GM13977 (cell line): ENCODE measurements around the gene KLHL17.
A peak's percentile ranks its signal among the peaks of the same experiment; 100 is the strongest.

Experiments
- DNase-seq: peaks from one replicate; pipeline ENCODE4 v3.0.0; 2012; ENCODE audit warnings: low spot score
- in situ Hi-C: fragments of 300-500 bp; cut with MboI; formaldehyde crosslinking; loops from one replicate; pipeline ENCODE4 v1.12.0; 2022; ENCODE audit warnings: low sequenced_read_pairs, low pct_unique_long_range_greater_than_20kb, mixed read lengths, inconsistent platforms; ENCODE audit not compliant: unreplicated experiment
- TF ChIP-seq, protein P1 (sequence below): IDR thresholded peaks from 2 replicates; pipeline ENCODE4 v1.5.1; 2012; ENCODE audit warnings: mild to moderate bottlenecking, control low read depth; ENCODE audit not compliant: insufficient read depth; ENCODE audit errors: extremely low read depth, missing control alignments

Gene KLHL17

DNA sequence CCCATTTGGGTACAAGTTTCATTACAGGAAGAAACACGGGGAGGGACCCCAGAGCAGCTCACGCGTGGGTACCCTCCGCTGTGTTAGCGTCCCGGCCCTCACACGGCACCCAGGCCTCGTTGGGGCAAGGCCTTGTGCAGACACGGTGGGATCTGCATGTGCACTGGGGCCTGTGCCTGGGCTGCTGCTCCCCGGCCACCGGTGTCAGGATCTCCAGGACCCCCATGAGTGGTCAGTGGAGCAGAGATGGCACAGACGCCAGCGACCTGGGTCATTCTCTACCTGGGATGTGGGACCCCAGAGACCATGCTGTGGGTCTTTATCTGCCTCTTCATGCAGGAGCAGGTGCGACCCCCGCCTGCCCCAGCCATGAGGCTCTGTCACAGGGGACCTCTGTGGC, 42.0 kb upstream of the KLHL17 start:
- in situ Hi-C loops = no loop called here
- DNase-seq = no peak
- TF ChIP-seq, protein P1, sequence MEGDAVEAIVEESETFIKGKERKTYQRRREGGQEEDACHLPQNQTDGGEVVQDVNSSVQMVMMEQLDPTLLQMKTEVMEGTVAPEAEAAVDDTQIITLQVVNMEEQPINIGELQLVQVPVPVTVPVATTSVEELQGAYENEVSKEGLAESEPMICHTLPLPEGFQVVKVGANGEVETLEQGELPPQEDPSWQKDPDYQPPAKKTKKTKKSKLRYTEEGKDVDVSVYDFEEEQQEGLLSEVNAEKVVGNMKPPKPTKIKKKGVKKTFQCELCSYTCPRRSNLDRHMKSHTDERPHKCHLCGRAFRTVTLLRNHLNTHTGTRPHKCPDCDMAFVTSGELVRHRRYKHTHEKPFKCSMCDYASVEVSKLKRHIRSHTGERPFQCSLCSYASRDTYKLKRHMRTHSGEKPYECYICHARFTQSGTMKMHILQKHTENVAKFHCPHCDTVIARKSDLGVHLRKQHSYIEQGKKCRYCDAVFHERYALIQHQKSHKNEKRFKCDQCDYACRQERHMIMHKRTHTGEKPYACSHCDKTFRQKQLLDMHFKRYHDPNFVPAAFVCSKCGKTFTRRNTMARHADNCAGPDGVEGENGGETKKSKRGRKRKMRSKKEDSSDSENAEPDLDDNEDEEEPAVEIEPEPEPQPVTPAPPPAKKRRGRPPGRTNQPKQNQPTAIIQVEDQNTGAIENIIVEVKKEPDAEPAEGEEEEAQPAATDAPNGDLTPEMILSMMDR = no peak

DNA sequence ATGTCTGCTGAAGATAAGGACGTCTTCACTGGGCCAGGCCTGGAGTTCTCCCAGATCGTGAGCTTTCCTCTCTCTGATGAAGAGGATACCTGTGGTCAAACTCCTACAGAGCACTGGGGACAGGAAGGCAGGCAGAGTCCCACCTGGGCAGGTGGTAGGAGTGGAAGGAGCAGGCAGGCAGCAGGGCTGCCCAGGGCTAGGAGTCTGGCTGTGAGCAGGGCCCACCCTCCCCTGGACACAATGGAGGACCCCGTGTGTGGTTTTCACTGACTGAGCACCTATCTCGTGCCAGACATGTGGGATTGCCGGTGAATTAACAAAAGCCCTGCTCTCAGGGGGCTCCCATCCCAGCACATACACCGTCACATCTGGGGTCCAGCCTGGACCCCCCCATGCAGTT, 41.5 kb upstream of the KLHL17 start:
- in situ Hi-C loops = no loop called here
- DNase-seq = no peak
- TF ChIP-seq, protein P1 = no peak

DNA sequence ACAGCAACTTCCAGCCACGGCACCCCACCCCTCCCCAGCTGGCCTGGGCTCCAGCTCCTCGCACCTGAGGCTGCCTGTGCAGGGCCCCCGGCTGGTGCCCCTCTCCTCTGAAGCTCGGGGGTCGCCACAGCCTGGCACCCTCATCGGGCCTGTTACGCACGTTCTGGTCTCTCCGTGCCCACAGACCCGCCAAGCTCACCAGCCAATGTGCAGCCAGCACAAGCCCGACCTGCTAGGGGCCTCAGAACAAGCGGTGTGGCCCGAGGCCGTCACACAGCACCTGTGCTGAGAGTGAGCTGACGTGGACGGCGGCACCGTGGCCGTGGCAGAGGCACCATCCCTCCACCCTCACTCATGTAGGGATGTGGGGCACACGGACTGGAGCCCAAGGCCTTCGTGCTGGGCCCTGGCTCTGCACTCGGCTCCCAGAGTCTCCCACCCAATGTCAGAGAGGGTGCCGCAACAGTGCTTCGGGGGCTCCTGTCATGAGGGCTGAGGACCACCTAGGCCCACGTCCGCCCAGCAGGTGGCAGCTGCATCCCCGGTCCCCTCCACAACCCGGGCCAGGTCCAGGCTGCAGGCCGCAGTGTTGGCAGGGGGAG, 41.0 kb upstream of the KLHL17 start:
- DNase-seq = no peak
- in situ Hi-C loops = no loop called here
- TF ChIP-seq, protein P1 = no peak

DNA sequence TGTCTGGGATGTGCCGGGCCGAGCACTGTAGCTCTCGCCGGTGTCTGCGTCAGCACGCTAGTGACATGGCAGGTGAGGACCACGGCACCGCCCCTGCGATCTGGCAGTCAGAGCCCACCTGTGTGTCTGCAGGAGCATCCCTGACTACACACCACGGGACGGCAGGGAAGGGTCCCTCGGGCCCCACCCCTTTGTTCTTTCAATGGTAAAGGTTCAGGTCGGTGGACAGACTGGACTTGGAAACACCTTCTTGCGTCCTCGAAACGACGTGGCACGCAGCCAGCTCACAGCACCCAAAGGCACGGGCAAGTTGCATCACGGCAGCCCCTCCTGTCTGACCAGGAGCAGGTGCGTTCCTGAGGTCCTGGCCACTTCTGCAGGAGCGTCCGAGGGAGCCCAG, 40.4 kb upstream of the KLHL17 start:
- TF ChIP-seq, protein P1 = no peak

DNA sequence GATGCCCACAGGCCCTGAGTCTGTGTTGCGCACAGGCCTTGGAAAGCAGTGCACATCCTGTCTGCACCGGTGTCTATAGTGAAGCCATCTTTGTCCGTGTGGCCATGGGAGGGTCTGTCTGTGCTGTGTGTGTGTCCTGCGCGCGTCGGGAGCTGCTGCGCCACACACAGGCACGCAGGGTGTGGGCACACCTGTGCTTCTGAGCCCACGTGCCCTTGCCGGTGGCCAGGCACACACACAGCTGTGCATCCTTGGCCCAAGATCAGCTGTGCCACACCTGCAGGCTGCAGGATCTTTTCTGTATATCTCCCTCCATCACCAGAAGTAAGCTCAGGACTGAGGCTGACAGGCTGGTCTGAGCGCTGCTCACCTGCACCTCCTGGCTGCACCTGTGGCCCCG, 39.9 kb upstream of the KLHL17 start:
- in situ Hi-C loops = no loop called here
- no peak for DNase-seq
- TF ChIP-seq, protein P1 = no peak

More for the DNA sequence above, 40.4 kb upstream of the KLHL17 start:
- DNase-seq = no peak
- in situ Hi-C loops = no loop called here

DNA sequence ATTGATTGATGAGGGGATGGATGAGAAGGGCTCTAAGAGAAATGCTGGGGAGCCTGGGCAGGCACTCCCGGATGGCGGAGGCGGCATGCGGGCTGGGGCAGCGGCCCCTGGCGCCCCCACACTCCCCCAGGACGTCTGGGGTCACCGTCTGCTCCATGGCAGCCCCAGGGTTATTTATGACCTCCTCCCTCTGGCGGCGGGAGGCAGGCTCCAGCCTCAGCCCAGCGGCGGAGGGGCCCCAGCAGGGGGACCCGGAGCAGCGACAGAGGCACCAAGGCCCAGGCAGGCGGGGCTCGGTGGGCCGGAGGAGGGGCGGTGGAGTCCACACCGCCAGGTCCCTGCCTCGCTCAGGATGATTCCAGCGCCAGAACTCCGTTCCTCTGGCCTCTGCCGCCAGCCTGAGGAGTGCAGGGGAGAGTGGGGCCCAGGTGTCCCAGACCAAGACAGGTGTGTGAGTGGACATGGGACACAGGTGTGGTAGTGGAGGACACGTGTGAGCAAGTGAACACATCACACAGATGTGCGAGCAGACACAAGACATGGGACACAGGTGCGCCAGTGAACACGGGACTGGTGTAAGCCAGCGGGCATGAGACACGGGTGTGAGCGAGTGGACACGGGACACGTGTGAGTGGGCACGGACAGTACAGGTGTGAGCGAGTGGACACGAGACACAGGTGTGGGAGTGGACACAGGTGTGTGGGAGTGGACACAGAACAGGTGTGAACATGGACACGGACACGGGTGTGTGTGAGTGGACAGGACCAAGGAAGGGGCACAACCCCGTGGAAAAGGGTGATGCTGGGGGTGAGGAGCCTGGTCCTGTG, 39.2 kb upstream of the KLHL17 start:
- in situ Hi-C loops = no loop called here

More for the DNA sequence above, 39.2 kb upstream of the KLHL17 start:
- peak; percentile 77 for DNase-seq
- TF ChIP-seq, protein P1 = no peak
